IPS-18a (cell line): Measurements from ENCODE around the gene RELL2.

Experiments
- H3K27ac ChIP-seq: one replicate; pipeline ENCODE4 v1.5.1; 2013; ENCODE audit warnings: low read length
- H3K27me3 ChIP-seq: one replicate; pipeline ENCODE4 v1.6.1; 2013; ENCODE audit warnings: mild to moderate bottlenecking, low read length; ENCODE audit not compliant: control insufficient read depth, insufficient read depth
- H3K36me3 ChIP-seq: one replicate; pipeline ENCODE4 v1.6.1; 2013; ENCODE audit warnings: low read depth, low read length; ENCODE audit not compliant: control insufficient read depth
- H3K4me1 ChIP-seq: one replicate; pipeline ENCODE4 v1.6.1; 2013; ENCODE audit warnings: low read depth, low read length; ENCODE audit not compliant: control insufficient read depth
- H3K4me3 ChIP-seq: one replicate; pipeline ENCODE4 v1.5.1; 2013; ENCODE audit warnings: low read length
- H3K9ac ChIP-seq: one replicate; pipeline ENCODE4 v1.6.1; 2013; ENCODE audit warnings: mild to moderate bottlenecking, low read length, moderate library complexity
- H3K9me3 ChIP-seq: one replicate; pipeline ENCODE4 v1.6.1; 2013; ENCODE audit warnings: low read depth, low read length; ENCODE audit not compliant: control insufficient read depth

RELL2 gene

DNA sequence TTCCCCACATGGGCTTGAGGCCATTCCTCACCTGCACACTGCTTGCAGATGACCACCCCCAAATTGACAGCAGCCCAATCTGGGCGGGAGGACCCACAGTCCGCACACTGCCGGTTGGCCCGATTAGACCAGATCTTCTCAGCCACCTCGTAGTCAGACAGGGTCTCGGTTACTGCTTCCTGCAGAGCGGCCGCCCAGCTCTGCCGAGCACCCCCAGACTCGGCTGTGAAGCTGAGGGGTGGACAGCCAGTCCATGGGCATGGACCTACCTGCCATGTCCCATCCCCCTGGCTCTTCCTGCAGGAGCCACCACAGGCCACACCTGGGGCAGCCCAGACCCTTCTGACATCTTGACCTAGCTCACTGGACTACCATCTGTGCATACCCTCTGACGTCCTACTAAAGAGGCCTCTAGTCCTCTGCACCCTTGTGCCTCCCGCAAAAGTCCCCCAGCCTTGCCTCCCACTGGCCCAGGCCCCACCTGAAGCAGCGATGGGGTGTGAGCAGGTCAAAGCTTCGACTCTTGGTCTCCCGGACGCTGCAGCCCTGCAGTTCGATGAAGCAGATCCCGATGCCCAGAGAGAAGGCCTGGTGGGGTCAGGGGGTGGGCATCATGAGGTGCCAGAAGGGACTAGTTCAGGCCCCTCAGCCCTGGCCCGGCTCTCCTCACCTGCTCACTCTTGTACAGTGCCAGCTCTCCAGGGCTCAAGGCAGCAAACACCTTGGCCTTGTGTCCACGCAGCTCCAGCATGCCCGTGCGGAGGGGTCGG lies 35.5 kb downstream of the RELL2 start:
- Histone ChIP-seq H3K9ac (no peak overlapping the region), H3K27ac (no peak overlapping the region), H3K9me3 (no peaks in the 10 kb centered on the region), H3K27me3 (no peaks in the 10 kb centered on the region), H3K4me1 (peaks cover 19% of the 10 kb centered on the region), H3K36me3 (peaks cover 32% of the 10 kb centered on the region), H3K4me3 (no peak overlapping the region)

DNA sequence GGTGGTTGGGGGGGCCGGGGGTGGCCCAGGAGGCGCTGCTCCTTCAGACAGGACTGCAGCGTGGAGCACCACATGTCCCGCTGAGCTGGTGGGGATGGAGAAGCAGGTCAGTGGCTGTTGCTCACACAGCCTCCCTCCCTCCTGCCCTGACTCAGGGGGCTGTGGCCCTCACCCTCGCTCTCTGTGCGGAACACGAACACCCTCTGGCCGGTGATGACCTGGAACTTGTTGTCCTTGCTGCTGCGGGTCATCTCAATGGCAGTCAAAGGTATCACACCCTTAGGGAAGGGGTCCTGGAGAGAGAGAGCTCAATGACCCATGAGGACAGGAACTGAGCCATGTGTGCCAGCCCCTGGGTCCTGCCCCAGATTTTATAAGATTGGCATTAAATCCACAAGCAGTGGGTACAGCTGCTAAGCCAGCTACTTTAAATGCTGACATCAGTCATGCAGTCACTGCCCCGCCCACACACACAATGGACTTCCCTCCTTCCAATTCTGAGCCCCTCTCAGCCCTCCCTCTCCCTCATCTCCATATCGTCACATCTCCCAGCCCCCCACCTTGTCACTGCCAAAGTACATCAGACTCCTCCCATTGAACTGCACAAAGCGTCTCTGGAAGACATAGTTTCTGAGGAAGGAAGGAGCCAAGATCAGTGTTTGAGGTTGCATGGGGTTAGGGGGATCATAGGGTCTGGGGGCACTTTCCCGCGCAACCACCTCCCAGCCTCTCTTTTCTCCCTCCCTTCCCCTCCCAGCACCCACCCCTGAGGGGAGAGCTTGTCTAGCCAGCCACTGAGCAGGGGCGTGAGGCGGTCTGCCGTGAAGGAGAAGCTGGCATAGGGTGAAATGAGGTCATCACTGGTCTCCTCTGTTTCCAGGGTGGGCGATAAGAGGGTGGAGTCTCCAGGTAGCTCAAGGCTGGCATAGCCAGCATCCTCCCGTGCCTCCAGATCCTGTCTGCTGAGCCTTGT lies 36.3 kb downstream of the RELL2 start:
- Histone ChIP-seq H3K27ac (no peak overlapping the region), H3K9ac (no peak overlapping the region), H3K27me3 (no peaks in the 10 kb centered on the region)

GRCh38 chr5:141674747-141675146 lies 38.0 kb downstream of the RELL2 start:
- H3K4me1 ChIP-seq = peaks cover 21% of the 10 kb centered on the region
- H3K9me3 ChIP-seq = no peaks in the 10 kb centered on the region
- no peaks in the 10 kb centered on the region for H3K27me3 ChIP-seq
- H3K27ac ChIP-seq = peak overlapping the region; percentile 69
- H3K36me3 ChIP-seq = peaks cover 36% of the 10 kb centered on the region
- no peak overlapping the region for H3K9ac ChIP-seq
- H3K4me3 ChIP-seq = peak overlapping the region; percentile 1

More for the DNA sequence above, 36.3 kb downstream of the RELL2 start:
- peaks cover 21% of the 10 kb centered on the region for H3K4me1 ChIP-seq
- peaks cover 33% of the 10 kb centered on the region for H3K36me3 ChIP-seq
- H3K9me3 ChIP-seq = no peaks in the 10 kb centered on the region
- no peak overlapping the region for H3K4me3 ChIP-seq

DNA sequence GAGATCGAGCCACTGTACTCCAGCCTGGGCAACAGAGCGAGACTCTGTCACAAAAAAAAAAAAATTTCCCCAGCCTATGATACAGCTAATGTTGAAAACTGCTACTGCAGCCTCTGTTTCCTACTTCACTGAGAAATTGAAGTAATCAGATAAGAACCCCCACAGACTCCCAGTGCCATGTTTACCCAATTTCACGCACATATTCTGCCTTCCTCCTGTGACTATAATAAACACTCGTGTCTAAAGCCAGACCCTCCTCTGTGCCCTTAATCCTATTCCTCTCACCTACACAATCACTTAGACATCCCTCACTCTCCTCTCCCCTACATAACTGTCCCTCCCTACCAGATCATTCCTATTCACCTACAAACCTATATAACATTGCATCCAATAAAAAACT lies 38.9 kb downstream of the RELL2 start:
- Histone ChIP-seq H3K4me3 (no peak overlapping the region), H3K27ac (no peak overlapping the region), H3K9me3 (no peaks in the 10 kb centered on the region), H3K27me3 (no peaks in the 10 kb centered on the region), H3K9ac (no peak overlapping the region), H3K36me3 (peaks cover 30% of the 10 kb centered on the region), H3K4me1 (peaks cover 24% of the 10 kb centered on the region)

GRCh38 chr5:141677415-141677814 lies 40.6 kb downstream of the RELL2 start:
- no peak overlapping the region for H3K27ac ChIP-seq
- peaks cover 13% of the 10 kb centered on the region for H3K36me3 ChIP-seq
- H3K4me3 ChIP-seq = no peak overlapping the region
- H3K9ac ChIP-seq = no peak overlapping the region
- H3K4me1 ChIP-seq = peaks cover 33% of the 10 kb centered on the region
- H3K27me3 ChIP-seq = no peaks in the 10 kb centered on the region
- no peaks in the 10 kb centered on the region for H3K9me3 ChIP-seq

DNA sequence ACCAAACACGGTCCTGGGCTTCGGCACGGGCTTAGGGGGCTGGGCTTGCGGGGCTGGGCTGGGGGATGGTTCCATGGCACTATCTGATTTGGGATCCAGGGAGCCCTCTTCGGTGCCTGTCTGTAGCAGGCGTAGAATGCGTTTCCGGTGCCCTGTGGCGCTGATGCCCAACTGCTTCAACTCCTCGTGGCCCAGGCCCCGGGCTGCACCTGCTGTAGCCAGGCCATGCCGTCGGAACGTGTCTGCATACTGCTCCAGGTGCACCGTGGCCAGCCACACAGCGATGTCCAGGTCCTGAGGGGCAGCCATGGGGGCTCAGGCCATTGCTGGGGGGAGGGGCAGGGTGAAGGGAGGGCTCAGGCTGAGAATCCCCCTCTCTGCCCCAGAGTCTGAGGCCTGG lies 43.4 kb downstream of the RELL2 start:
- H3K27me3 ChIP-seq = no peaks in the 10 kb centered on the region
- peaks cover 13% of the 10 kb centered on the region for H3K36me3 ChIP-seq
- H3K4me1 ChIP-seq = peaks cover 27% of the 10 kb centered on the region
- peak overlapping the region; percentile 24 for H3K4me3 ChIP-seq
- H3K27ac ChIP-seq = no peak overlapping the region
- no peak overlapping the region for H3K9ac ChIP-seq
- H3K9me3 ChIP-seq = no peaks in the 10 kb centered on the region

DNA sequence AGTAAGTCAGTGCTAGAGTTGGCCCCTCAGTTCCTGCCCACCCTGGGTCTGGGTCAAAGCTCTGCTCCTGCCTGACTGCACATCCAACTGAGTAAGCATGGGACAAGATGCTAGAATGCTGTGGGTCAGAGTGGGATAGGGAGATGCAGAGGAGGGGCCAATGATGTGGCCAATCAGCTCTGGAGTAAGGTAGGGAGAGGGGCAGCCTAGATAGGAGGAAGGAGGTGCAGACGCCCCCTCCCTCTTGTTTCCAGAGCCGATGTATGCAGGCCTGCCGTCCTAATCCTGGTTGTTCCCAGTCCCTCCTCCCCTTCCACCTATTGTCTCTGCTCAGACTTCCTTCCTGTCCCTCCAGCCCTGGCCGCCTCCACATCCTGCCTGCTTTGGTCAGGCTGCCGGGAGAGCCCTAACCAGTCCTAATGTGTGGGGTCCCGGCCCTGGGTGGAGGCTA lies 44.0 kb downstream of the RELL2 start:
- Histone ChIP-seq H3K9me3 (no peaks in the 10 kb centered on the region), H3K4me3 (peak overlapping the region; percentile 64), H3K9ac (peak overlapping the region; percentile 71), H3K27me3 (no peaks in the 10 kb centered on the region), H3K36me3 (peaks cover 13% of the 10 kb centered on the region), H3K27ac (peak overlapping the region; percentile 66), H3K4me1 (peaks cover 27% of the 10 kb centered on the region)

DNA sequence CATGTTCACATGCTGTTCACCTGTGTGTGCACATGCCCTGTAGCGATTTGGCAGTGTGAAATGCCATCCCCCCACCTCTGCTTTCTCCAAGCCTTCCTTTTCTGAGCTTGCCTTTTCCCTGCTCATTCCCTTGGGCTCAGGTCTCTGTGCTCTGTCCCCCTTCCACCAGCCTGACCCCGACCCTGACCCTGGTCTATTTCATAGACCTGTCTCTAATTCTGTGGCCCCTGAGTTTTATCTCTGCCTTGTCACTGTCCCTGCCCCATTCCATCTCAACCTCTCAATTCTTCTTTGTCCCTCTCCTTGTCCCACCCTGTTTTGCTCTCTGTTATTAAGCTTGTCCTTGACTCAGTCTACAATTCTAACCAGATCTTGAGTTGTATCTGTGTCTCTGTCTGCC lies 44.5 kb downstream of the RELL2 start:
- Histone ChIP-seq H3K27ac (peak overlapping the region; percentile 66), H3K4me3 (peak overlapping the region; percentile 64), H3K9me3 (no peaks in the 10 kb centered on the region), H3K4me1 (peaks cover 25% of the 10 kb centered on the region), H3K9ac (peak overlapping the region; percentile 71), H3K36me3 (peaks cover 13% of the 10 kb centered on the region), H3K27me3 (no peaks in the 10 kb centered on the region)

DNA sequence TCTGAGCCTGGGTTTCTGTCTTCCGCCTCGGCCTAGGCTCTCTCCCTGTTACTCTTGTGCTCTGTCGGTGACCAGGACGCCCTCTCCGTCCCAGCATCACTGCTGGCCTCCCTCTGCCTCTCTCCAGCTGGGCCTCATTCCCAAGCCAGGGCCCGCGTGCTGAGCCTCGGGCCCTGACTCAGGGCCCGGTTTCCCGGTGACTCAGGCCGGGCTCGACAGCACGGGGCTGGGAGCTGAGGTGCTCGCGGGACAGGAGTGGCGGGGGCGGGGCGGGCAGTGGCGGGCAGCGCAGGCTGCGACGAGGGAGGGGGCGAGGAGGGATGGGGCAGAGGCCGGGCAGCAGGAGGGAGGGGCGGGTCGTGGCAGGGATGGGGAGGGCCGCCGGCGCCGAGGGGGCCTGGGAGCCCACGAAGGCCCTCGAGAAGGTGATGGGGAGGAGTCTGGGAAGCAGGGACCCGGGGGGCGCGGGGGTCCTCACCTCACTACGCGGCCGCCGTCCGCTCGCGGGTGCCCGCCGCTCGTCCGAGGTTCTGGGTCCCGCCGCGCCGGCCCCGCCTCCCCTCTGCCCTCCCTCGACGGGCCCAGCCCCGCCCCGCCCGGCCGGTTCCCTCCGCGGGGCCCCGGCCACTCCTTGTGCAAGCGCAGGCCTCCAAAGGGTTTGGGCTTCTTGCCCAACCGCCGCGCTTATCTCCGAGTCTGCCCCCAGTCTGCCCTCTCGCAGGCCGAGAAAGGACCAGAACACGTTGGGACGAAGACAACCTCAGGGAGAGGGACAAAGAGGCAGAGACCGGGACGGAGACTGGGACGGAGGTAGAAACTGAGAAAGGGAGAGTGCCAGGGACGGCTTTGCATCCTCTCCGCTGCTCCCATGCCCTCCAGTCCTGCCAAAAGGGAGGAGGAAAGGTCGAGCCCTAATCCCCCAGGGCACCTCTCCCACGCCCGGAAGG lies 45.2 kb downstream of the RELL2 start, which contains the start of gene ARAP3:
ARAP3 (minus strand) TSS at position 536 of the 947 bp plus-strand sequence. CDS start 1,744 bp downstream, outside the sequence.
- peaks cover 13% of the 10 kb centered on the region for H3K36me3 ChIP-seq
- H3K27ac ChIP-seq = peak within 1 kb of the TSS; percentile 66
- no peaks in the 10 kb centered on the region for H3K9me3 ChIP-seq
- H3K4me1 ChIP-seq = peaks cover 24% of the 10 kb centered on the region
- peak within 1 kb of the TSS; percentile 71 for H3K9ac ChIP-seq
- H3K4me3 ChIP-seq = peak within 1 kb of the TSS; percentile 64
- H3K27me3 ChIP-seq = no peaks in the 10 kb centered on the region

DNA sequence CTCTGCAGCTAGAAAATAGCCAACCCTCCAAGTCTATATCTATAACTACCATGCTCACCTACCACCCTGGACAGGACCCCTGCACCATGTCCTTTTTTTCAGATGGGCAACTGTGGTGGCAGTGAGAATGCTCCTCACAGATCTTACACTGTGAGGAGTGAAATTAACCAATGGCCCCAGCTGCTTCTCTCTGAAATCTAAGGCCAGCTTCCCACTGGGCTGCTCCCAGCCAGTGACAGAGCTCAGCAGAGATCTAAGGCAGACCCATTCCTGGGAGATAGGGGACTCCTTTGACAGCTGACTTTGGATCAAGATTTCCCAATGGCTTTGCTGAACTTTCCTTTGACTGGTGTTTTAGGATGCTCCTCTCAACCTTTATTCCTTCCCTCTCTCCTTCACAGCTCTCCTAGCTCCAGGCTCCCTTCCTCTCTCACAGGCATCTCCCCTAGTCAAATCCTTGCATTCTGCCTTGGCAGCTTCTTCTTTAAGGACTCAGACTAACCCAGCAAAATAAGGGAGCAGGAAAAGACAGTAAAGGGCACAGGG lies 46.9 kb downstream of the RELL2 start:
- no peaks in the 10 kb centered on the region for H3K9me3 ChIP-seq
- H3K36me3 ChIP-seq = peaks cover 10% of the 10 kb centered on the region
- no peak overlapping the region for H3K9ac ChIP-seq
- peaks cover 20% of the 10 kb centered on the region for H3K4me1 ChIP-seq
- no peak overlapping the region for H3K27ac ChIP-seq
- H3K27me3 ChIP-seq = no peaks in the 10 kb centered on the region
- no peak overlapping the region for H3K4me3 ChIP-seq
